HG03520 (cell line): ENCODE measurements around the gene PHACTR1.
"Not testable (repeated sequence)": the region's sequence is repeated elsewhere in the genome, so short reads cannot be mapped to it uniquely, and the experiment has no call there.

Source experiments
- ATAC-seq: cut with Tn5 transposase; IDR thresholded peaks from one replicate; pipeline ENCODE4 v1.9.1; 2021; ENCODE audit warnings: mild to moderate bottlenecking, moderate library complexity; ENCODE audit not compliant: unreplicated experiment

Gene PHACTR1

GRCh38 chr6:12716298-12716916, at the start of gene PHACTR1:
TSS of gene PHACTR1 (plus strand) at chr6:12716767.
- ATAC-seq = no peak

GRCh38 chr6:12666886-12667285, 49.7 kb upstream of the PHACTR1 start:
- no peak for ATAC-seq

- ATAC-seq = no peak
Observed at GRCh38 chr6:12675931-12676330, 40.6 kb upstream of the PHACTR1 start.

- ATAC-seq = no peak
Observed at GRCh38 chr6:12679341-12679740, 37.2 kb upstream of the PHACTR1 start.

- no peak for ATAC-seq
Observed at GRCh38 chr6:12693122-12693521, 23.4 kb upstream of the PHACTR1 start.

GRCh38 chr6:12698298-12698697, 18.3 kb upstream of the PHACTR1 start:
- no peak for ATAC-seq

- ATAC-seq = no peak
Observed at GRCh38 chr6:12704946-12705345, 11.6 kb upstream of the PHACTR1 start.

GRCh38 chr6:12709116-12709515, 7.5 kb upstream of the PHACTR1 start:
- no peak for ATAC-seq

- ATAC-seq = no peak
Observed at GRCh38 chr6:12709556-12710232, 6.9 kb upstream of the PHACTR1 start.

- no peak for ATAC-seq
Observed at GRCh38 chr6:12710921-12711320, 5.6 kb upstream of the PHACTR1 start.

GRCh38 chr6:12714022-12714421, 2.5 kb upstream of the PHACTR1 start:
- ATAC-seq = no peak

- ATAC-seq = no peak
Observed at GRCh38 chr6:12715437-12715836, 1.1 kb upstream of the PHACTR1 start.

GRCh38 chr6:12717356-12717755, 789 bp downstream of the PHACTR1 start:
- no peak for ATAC-seq

- ATAC-seq = no peak
Observed at GRCh38 chr6:12718015-12718414, 1.4 kb downstream of the PHACTR1 start.

- no peak for ATAC-seq
Observed at GRCh38 chr6:12719017-12719416, 2.5 kb downstream of the PHACTR1 start.

- ATAC-seq = no peak
Observed at GRCh38 chr6:12720310-12720709, 3.7 kb downstream of the PHACTR1 start.

- no peak for ATAC-seq
Observed at GRCh38 chr6:12725263-12725662, 8.7 kb downstream of the PHACTR1 start.

- ATAC-seq = no peak
Observed at GRCh38 chr6:12729467-12729866, 12.9 kb downstream of the PHACTR1 start.

- not testable (repeated sequence) for ATAC-seq
Observed at GRCh38 chr6:12730809-12731208, 14.2 kb downstream of the PHACTR1 start.

GRCh38 chr6:12733876-12734275, 17.3 kb downstream of the PHACTR1 start:
- no peak for ATAC-seq

GRCh38 chr6:12735786-12736185, 19.2 kb downstream of the PHACTR1 start:
- no peak for ATAC-seq

- no peak for ATAC-seq
Observed at GRCh38 chr6:12748411-12748810, 31.8 kb downstream of the PHACTR1 start.
